HG03060 (cell line): ENCODE results near the gene ZCCHC14.
"Not testable (repeated sequence)": the region's sequence is repeated elsewhere in the genome, so short reads cannot be mapped to it uniquely, and the experiment has no call there.

Source experiments
- ATAC-seq: cut with Tn5 transposase; IDR thresholded peaks from one replicate; pipeline ENCODE4 v1.9.1; 2021; ENCODE audit warnings: low read depth, moderate number of reproducible peaks; ENCODE audit not compliant: unreplicated experiment

Gene ZCCHC14

DNA sequence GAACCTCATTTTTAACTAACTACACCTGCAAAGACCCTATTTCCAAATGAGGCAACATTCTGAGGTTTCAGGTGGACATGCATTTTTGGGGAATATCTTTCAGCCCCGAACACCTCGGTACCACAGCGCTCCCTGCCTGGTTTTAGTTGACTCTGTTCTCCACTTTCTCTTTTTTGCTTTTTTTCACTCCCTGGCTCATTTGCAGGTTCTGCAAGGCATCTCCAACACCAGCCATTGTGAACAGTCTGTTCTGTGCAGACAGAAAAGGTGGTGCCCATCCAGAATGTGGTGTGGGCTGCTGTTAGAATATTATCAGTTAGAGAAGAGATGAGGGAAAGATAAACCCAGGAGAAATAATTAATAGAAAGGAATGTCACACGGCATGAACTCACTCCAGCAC is 32.5 kb upstream of the ZCCHC14 start:
- ATAC-seq = no peak

DNA sequence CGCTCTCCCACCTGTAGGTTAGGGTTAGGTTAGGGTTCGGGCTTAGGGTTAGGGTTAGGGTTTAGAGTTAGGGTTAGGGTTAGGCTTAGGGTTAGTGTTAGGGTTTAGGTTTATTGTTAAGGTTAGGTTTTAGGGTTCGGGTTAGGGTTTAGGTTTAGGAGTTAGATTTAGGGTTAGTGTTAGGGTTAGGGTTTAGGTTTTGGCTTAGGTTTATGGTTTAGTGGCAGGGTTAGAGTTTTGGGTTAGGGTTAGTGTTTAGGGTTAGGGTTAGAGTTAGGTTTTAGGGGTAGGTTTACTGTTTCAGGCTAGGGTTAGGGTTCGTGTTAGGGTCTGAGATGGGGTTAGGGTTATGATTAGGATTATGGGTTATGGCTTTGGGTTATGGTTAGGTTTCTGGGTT is 31.6 kb upstream of the ZCCHC14 start:
- ATAC-seq = no peak

DNA sequence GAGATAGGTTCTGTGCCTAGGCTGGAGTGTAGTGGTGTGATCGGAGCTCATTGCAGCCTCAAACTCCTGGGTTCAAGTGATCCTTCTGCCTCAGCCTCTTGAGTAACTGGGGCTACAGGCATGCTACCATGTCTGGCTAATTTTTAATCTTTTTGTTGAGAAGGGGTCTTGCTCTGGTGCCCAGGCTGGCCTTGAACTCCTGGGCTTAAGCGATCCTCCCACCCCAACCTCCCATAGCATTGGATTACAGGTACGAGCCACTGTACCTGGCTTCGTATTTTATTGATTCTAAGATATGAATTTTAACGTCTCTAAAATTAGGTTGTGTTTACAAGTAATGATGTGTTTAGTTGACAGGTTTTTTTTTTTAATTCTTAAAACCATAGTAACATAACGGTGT is 30.8 kb upstream of the ZCCHC14 start:
- not testable (repeated sequence) for ATAC-seq

DNA sequence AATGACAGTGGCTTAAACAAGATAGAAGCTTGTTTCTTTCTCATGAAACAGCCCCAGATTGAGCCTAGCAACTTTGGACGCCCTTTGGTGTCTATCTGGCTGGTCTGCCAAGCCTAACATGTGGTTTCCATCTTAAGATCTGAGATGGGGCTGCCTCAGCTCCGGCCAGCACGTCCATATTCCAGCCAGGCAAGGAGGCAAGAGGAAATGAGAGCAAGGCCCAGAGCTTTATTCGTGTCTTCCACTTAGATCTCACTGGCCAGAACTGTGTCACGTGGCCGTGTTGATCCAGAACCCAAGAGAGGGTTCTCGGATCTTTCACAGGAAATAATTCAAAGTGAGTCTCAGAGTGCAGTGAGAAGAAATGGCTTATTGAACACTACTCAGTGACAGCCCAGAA is 28.9 kb upstream of the ZCCHC14 start:
- ATAC-seq = not testable (repeated sequence)

DNA sequence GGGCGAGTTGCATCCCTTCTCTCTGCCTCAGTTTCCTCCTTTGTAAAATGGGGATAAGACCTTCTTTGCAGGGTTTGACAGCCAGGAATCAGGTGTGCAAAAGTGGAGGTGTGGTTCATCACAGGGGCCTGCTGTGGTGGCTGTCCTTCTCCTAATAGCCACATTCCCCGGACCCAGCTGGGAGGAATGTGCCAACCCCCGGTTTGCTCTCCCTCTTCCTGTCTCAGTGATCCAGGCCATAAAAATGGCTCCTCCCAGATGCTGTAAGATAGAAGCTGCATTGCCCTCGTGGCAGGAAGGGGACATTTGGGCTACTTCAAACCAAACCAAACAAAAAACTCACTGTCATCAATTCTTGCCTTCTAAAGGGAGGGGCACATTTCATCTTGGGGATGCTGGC is 26.3 kb upstream of the ZCCHC14 start:
- not testable (repeated sequence) for ATAC-seq

DNA sequence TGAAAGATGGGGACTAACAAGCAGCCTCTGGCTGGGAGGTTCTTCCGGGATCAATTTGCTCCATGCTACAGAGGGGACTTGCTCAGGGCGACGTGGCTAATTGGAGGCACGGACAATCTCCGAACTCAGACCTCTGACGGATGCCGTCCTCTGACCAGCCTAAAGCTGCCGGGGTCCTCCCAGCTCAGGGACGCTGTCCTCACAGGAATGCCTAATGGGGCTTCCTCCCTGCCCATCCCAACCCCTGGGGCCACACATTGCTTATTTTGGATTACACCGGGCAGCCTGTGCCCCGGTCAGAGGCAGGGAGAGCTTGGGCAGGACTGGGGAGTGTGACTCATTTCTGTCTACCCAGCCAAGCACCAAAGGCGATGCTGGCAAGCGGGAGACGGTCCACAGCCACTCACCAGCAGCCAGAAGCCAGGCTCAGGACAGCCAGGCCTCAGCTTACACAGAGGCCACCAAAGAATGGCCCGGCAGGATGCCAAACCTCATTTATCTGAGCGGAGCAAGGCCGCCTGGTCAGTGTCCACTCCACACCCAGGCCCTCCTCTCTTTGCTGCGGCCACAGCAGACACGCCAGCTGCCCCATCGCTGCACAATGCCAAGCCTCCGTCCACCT is 25.7 kb upstream of the ZCCHC14 start:
- not testable (repeated sequence) for ATAC-seq

DNA sequence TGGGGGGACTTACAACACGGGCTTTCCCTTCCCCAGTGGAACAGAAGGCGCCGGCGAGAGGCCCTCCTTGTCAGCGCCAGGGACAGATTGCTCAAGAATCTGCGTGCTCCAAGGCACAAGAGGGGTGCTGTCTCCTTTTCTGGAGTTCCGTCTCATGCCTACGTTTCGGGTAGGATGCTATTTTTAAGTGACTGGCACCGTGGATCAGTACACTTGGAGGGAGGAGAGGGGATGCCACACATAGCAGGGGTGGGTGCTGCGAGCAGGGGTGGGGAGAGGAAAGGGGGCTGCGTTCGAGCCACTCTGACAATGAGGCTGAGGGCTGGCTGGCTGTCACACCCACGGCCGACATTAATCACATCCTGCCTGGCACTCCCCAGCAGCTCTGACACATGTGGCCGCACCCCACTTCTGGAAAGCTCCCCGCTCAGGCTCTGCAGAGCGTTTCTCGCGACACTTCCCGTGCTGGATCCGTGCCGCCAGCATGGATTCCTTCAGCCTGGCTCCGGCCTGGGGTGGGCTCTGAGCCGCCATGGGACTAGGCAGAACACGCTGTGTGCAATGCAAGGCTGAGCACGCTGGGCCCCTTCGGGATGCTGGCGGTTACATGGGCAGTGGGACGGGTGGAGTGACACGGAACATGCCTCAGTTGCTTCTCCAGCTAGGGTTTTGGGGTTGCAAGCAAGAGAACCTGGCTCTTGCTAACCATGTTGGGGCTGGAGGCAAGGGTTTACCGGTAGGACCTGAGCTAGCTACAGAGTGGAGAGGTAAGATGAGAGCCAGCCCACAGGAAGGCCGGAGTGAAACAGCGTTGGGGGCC is 25.0 kb upstream of the ZCCHC14 start:
- not testable (repeated sequence) for ATAC-seq

DNA sequence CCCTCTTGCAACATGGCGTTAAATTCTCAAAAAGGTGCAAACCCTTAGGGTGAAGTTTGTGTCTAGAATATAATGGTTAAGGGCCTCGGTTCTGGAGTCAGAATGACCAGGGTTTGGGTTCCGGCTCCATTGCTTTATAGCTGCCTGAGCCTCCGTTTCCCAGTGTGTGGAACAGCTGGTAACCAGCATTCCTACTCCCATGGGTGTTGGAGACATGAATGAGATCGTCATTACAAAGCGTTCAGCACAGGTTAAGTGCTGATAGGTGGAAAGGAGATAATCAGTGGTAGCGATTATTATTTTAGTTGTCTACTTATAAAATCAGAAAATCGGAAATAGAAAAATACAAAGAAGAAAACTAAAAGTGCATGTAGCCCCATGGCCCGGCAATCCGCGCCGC is 23.5 kb upstream of the ZCCHC14 start:
- no peak for ATAC-seq

DNA sequence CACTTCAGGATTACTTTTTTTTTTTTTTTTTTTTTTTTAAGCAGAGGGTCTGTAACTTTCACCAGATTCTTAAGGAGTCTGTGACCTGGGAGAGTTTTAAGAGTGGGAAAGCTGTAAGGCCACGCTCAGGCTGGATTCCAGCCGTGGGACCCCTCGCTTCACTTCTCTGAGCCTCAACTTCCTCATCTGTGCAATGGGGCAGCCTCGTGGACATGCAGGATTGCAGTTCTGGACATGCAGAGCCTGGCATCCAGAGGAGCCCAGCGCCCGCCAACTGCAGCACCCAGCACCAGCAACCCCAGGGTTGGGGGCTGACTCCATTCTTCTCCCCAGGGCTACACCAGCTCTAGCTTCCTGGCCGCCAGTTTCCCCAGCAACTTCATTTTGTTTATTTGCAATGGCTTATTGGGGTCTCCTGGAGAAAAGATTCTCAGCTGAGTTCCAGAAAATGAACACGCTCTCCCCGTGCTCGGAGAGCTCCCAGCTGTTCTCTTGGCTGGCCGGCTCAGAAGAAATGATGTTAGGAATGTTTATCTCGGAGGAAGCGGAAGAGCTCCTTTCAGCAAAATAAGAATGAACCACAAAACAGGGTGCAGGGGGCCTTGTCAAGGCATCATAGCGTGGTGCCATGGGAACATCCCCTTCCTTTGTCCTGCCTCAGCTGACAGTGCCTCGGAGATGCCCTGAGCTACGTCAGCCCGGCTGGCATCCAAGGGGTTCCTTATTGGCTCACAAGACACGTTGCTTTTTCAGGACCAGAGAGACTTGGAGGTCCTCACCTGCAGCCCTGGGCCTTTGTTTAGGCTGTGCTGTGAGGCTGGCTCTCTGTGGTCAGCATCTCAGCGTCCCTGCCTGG is 22.9 kb upstream of the ZCCHC14 start:
- ATAC-seq = no peak

DNA sequence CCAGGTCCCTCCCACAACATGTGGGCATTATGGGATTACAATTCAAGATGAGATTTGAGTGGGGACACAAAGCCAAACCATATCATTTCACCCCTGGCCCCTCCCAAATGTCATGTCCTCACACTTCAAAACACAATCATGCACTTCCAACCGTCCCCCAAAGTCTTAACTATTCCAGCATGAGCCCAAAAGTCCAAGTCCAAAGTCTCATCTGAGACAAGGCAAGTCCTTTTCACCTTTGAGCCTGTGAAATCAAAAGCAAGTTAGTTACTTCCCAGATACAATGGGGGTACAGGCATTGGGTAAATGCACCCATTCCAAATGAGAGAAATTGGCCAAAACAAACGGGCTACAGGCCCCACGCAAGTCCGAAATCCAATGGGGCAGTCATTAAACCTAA is 17.0 kb upstream of the ZCCHC14 start:
- ATAC-seq = not testable (repeated sequence)

DNA sequence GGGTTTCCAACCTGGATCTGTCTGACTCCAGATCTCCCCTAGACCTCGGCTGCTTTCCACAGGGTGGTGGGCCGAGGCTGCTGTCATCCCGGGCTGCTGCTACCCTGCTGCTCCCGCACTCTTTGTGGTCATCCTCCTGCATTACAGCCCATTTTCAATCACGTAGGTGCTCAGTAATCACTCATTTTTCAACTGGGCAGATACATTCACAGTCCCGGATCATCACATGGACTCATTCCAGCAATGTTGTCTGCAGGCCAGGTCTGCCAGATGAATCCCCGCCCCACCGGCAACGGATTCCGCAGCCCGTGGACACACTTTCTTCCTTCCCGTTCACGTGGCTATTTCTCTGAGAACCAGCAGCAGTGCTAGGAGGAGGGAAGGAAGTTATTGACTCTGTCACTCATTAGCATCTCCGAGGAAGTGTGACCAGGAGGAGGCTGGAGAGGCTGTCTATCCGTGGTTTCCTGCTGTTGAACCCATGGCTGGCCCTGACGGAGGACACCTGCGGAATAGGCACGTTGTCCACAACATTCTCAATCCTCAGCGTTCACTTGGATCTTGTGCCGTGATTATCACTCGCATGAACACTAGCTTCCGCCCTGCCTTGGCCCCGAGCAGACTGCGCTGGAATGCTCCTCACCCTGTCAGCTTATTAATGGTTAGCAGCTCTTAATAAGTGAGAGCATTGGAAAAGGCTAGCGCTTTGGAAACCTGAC is 14.7 kb upstream of the ZCCHC14 start:
- ATAC-seq = no peak

DNA sequence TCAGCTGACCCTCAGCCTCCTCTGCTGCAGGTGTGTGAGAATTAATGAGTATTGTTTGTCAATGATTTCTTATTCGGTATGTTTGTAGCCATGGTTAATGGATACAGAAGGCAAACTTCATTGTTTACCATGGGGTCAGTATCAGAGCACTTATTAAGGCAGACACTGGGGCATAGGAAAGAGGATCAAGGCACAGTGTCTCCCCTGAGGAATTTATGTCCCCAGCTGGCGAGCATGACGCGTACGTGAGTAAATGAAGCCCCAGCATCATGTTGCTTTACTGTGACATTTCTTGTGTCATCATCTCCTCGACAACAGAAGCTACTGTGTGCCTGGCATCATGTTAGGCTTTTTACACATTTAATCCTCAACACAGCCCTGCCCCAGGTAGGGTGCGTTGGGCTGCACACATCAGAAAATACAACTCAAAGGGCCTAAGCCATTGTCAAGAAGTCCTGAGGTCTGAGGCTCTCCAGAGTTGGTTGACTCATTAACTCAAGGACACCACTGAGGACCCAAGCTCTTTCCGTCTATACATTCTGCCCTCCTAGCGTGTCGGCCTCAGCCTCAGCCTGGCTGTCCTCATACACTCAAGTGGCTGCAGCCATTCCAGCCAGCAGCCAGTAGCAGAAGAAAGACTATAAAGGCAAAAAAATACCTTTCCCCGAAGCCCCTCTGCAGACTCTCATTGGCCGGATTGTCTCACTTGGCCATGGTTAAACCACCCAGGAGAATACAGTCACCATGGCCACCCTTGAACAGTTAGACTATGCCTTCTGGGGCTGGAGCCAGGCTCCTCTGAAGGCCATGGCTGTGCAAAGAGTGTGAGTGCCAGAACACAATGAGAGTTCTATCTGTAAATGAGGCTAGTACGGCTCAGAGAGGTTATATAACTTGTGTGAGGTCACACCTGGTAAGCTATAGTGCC is 13.9 kb upstream of the ZCCHC14 start:
- no peak for ATAC-seq

DNA sequence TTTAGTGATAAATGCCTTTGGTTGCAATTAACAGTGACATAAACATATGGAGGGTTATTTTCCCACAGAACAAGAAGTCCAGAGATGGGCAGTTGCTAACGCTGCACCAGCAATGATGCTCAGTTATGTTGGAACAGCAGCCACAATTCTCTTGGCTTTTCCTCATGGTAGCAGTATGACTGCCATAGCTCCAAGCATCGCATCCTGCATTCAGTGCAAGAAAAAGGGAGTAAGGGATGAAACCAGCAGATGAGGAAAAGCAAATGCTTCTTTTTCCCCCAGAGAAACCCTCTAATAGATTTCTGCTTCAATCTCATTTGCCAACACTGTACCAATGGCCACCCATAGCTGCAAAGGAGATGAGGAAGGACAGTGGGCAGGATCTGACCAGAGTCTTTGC is 13.0 kb upstream of the ZCCHC14 start:
- ATAC-seq = no peak

DNA sequence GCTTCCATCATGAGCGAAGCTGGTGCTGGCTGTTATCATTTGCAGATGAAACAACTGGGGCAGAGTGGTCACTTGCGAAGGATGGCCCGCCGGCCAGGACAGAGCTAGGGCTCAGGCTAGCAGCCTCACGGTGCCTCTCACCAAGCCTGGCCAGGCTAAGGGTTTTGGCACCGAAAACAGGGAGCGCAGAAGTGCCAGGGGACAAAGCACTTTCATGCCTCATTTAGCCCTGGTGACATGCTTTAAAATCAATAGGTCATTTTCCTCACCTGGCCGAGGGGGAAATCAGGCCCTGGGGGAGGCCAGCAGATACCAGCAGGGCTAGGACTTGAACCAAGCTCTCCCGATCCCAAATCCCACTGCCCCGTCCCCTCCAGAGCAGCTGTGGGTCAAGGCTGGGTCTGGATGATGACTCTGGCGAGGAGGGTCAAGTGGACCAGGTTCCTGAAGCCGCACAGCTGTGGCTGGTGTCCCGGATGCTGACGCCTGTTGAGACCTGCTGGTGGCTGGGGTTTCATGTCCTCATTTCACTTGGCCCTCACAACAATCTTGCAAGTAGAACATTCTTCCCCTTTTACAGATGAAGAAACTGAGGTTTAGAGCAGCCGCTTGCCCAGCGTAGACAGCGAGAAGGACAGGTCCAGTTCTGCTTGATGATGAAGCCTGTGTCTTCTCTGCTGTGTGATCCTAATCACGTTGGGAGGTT is 10.6 kb upstream of the ZCCHC14 start:
- not testable (repeated sequence) for ATAC-seq

DNA sequence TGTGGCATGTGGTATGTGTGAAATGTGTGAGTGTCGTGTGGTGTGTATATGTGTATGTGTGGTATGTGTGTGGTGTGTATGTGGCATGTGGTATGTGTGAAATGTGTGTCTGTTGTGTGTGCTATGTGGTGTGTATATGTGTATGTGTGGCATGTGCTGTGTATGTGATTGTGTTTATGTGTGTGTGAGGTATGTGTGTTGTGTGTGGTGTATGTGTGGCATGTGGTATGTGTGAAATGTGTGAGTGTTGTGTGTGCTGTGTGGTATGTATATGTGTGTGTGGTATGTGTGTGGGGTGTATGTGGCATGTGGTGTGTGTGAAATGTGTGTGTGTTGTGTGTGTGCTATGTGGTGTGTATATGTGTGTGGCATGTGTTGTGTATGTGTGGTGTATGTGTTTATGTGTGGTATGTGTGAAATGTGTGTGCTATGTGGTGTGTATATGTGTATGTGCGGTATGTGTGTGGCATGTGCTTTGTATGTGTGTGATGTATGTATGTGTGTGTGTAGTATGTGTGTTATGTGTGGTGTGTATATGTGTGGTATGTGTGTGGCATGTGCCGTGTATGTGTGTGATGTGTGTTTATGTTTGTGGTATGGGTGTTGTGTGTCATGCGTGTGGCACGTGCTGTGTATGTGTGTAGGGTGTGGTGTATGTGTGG is 9.6 kb upstream of the ZCCHC14 start:
- ATAC-seq = no peak

DNA sequence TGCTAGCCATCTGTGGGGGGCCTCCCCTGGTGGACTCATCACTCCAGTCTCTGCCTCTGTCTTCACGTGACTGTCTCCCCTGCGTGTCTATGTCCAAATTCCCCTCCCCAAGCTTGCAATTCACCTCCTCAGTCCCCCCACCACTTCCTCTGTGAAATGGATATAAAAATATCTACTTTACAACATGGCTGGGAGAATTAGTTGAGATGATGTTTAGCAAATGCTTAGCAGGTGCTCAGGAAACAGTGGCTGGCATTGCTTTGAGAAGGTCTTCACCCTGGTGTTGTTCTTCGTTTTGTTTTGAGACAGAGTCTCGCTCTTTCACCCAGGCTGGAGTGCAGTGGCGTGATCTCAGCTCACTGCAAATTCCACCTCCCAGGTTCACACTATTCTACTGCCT is 8.3 kb upstream of the ZCCHC14 start:
- no peak for ATAC-seq

DNA sequence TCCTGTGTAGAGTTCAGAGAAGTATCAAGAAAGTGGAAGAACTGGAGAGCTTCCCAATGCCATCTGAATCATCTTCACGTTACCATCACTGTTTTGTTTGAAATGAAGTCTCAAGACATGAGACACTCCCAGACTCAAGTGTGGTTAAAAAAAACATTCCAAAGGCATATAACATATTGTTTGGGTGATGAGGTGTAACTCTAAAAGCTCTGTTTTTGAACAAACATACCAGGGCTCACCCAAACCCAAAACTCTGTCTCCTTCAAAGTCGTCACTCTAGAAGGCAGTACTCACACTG is 6.3 kb upstream of the ZCCHC14 start:
- ATAC-seq = no peak

DNA sequence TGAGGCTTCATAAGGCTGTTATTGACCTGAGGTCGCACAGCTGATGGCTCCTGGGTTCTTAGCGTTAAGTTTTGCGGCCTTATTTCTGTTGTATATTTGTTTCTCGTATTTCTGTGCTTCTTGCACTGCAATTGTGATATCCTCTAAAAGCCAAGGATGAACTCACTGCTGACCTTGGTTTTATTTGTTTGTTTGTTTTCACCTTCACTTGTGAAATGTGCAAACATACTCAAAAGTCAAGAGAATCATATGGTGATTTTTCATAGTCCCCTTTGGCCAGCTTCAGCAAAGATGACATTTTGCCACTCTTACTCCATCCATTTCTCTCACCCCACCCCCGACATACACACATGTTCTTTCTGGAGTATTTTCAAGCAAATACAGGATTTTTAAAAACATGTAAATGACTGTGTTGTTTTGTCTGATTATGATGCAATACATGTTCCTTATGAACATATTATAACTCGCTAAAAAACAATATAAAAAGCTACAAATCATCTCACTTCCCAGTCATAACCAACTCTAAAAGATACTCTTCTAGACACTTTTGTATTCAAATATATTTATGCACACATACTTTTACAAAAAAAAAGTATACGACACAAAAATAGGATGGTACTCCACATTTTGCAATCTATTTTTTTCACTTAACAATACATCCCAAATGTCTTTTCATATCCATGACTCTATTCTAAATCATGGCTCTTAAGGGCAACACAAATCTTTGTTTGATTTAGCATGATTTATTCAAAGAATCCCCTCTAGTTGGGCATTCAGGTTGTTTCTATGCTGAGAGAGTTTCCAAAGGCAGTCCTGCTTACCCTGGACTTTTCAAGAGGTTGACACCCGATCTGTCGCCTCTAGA is 5.7 kb upstream of the ZCCHC14 start:
- ATAC-seq = no peak
